HG02678 (cell line): ENCODE data around the gene PC.
"Not testable (repeated sequence)": the region's sequence is repeated elsewhere in the genome, so short reads cannot be mapped to it uniquely, and the experiment has no call there.

Experiments
- ATAC-seq: cut with Tn5 transposase; IDR thresholded peaks from one replicate; pipeline ENCODE4 v1.9.1; 2021; ENCODE audit warnings: mild to moderate bottlenecking, moderate library complexity; ENCODE audit not compliant: unreplicated experiment

Gene PC

GRCh38 chr11:66981976-66982578 lies 23.9 kb upstream of the PC start:
- ATAC-seq, result no peak

DNA sequence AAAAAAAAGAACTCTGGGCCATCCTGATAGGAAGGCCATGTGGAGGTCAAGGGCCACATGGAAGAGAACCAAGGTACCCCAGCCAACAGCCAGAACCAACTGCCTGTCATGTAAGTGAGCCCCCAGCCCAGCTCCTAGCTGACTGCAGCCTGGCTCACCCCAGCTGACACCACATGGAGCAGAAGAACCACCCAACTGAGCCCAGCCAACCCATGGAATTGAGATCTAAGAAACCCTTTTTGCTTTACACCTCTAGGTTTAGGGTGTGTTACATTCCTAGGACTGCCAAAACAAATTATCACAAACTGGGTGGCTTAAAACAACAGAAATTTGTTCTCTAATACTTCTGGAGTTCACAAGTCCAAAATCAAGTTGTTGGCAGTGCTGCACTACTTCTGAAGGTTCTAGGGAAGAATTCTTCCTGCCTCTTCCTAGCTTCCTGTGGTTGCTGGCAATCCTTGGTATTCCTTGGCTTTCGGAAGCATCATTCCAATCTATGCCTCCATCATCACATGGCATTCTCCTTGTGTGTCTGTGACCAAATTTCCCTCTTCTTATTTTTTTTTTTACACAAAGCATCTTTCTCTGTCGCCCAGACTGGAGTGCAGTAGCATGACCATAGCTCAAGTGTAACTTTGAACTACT lies 21.3 kb upstream of the PC start:
- ATAC-seq, result no peak

DNA sequence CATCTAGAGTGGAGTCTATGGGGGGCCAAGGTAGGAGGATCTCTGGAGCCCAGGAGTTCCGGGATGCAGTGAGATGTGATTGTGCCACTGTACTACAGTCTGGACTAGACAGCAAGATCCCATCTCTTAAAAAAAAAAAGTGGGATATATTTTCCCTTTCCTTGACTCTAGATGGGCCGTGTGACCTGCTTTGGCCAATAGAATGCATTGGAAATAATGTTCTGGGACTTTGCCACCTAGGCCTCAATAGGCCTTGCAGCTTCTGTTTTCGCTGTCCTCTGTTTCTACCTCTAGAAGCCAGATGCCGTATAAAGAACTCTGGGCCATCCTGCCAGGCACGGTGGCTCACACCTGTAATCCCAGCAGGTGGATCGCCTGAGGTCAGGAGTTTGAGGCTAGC lies 20.5 kb upstream of the PC start:
- no peak for ATAC-seq

- no peak for ATAC-seq
Measured at GRCh38 chr11:66978229-66978628, 20.0 kb upstream of the PC start.

DNA sequence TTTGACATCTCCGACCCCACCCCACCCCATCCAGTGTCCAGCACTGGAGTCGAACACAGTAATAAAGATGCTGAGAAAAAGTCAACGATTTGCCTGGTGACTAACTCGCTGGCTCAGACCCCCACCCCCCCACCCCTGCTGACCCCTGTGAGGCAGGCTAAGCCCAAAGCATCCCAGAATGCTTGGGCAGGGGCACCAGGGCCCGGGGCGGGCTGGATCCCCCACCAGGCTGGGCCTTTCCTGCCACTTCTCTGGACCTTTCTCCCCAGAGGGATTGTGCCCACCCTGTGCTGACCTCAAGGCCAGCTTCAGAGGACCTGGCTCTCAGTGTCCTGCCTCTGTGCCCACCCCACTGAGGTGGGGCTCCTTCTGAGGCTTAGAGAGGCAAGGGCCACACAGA lies 18.7 kb upstream of the PC start:
- no peak for ATAC-seq

DNA sequence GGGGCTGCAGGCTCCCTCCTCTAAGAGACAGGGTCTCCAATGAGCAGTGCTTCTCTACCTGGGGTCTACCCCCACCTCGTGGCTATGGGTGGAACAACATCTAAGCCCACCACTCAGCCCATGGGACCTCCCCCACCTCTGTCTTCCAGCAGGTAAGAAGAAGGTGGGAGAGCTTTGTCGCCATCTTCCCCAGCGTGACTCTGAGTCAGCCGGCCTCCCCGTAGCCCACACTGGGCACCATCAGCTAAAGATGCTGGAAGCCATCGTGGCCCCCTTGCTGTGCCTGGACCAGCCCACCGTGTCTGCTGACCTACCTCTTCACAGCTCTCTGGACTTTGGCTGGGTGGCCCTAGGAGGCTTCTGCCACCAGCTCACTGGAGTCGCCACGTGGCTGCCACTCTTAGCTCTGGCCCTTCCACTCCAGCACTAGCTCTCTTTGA lies 17.9 kb upstream of the PC start:
- ATAC-seq, result no peak

GRCh38 chr11:66975405-66976027 lies 17.3 kb upstream of the PC start:
- no peak for ATAC-seq

DNA sequence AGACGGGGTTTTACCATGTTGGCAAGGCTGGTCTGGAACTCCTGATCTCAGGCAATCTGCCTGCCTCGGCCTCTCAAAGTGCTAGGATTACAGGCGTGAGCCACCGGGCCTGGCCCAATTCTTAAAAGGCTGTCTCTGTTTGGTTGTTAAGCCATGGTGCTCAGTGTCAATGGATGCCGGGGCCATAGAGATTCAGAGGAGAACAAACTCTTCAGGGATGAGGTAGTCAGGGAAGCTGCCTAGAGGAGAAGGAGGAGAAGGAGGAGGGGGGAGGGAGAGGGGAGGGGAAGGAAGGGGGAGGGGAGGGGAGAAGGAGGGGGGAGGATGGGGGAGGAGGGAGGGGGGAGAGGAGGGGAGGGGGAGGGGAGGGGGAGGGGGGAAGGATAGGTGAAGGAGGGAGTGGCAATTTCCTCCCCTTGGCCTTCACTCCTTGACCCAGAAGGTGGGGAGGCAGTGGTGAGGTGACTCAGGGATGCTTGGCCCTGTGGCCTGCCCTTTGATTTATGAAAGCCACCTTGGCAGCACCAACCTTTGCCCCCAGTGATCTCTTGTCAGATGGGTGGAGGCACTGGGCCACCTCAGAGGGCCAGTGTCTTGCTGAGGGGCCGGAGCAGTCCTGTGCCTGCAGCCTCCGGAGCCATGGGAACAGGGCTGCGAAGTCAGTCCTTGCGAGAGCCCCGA lies 16.7 kb upstream of the PC start, which contains the start of gene C11orf86:
TSS of gene C11orf86 (plus strand) at position 581 of the 681 bp plus-strand sequence. CDS start at position 640, 59 bp downstream.
- ATAC-seq, result no peak

DNA sequence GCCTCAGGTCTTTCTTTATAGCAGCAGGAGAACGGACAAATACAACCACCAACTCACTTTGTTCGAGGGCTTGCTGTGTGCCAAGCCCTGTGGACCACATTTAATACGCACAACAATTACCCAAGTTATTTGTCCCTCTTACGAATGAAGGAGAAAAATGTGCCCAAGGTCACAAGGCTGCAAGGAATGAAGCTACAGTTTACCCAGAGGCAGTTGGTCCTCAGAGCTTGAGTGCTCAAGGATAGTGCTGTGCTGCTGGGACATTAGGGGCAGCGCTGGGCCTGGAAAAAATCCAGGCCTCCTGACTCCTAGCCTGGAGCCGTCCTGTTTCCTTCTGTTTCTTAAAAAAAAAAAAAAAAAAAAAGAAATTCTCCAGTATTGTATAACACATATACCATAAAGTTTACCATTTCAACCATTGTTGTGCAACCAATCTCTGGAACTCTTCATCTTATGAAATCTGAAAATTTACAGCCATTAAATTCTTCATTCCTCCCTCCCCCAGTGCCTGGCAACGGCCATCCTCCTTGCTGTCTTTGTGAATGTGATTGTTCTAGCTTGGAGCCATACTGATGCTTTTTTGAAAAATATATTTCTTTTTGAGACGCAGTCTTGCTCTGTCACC lies 15.9 kb upstream of the PC start:
- no peak for ATAC-seq

DNA sequence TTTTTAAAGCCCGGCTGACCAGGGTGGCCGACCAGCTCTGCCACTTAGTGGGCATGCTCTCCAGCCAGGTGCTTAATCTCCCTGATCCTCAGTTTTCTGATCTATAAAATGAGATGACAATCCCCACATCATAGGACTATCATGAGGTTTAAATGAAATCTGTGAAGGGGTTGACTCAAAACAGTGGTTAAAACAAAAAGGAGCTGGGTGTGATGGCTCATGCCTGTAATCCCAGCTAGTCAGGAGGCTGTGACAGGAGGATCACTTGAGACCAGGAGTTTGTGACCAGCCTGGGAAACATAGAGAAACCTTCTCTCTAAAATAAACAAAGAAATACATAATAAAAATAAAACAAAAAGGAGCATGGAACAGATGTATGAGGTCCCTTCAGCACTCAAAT lies 13.3 kb upstream of the PC start:
- ATAC-seq, result no peak

GRCh38 chr11:66970807-66971442 lies 12.7 kb upstream of the PC start:
- ATAC-seq, result no peak

DNA sequence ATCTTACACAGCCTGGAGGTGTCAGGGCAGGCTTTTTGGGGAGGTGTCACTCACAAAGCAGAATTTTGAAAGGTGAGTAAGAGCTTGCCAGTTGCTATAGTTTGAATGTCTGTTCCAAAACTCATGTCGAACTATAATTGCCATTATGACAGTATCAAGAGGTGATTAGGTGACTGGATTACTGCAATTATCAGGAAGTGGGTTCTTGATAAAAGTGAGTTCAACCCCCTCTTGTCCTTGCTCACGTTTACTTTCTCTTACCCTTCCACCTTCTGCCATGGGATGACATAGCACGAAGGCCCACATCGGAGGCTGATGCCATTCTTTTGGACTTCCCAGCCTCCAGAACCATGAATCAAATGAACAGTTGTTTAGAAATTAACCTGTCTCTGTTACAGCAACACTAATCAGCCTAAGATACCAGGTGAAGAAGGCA lies 12.2 kb upstream of the PC start:
- ATAC-seq, result no peak

DNA sequence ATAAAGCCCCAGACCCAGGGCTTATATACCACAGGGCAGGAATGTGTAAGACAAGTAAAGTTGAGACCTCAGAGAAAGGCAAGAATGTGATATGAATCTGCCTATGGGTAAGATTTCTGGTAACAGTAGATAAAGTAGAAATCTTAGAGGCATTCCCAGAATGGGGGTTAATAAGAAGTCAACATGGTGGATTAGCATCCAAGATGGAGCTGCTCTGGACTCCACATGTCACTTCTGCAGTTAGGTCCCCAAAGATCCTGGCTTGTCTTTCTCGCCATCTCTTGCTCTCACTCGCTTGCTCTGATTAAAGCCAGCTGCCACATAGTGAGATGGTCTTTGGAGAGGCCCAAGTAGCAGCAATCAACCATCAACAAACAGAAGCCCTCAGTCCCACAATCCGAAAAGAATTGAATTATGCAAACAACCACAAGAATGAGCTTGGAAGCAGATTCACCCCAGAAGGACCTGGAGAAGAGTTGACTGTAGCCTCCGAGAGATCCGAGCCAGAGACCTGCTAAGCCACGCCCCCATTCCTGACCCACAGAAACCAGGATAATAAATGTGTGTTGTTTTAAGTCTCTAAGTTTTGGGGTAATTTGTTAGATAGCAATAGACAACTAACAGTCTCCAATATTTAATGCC lies 11.5 kb upstream of the PC start:
- no peak for ATAC-seq

DNA sequence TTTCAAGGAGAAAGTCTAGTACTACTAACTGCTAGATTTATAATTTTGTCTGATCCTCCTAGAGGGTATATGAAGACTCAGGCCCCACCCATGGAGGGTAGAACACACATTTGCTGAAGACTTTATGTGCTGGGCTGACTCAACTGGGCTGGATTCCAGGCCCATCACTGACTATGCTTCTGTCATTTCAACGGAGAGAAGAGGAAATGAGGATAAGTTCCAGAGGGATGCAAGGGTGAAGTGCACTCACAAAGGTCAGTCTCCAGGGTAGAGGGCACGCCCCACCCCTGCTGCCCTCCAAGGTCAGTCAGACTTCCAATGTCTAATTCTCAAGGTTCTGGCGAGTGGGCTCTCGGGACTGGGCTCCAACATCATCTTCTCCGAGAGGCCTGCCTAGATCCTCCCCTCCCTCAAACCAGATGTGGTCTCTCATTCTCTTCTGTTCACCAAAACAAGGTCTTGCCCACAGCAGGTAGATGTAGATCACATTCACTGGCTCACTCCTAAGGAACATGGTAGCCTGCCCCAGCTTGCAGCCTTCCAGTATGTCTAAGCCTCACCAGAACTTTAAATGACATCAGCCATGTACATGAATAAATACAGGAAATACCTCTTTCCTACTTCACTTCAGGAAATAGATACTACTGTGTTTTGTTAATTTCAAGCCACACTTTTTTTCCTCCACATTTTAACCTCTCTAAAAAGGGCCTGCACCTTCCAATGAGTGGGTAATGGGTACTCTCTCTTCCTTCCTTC lies 9.7 kb upstream of the PC start:
- no peak for ATAC-seq

GRCh38 chr11:66966351-66966750 lies 8.2 kb upstream of the PC start:
- no peak for ATAC-seq

DNA sequence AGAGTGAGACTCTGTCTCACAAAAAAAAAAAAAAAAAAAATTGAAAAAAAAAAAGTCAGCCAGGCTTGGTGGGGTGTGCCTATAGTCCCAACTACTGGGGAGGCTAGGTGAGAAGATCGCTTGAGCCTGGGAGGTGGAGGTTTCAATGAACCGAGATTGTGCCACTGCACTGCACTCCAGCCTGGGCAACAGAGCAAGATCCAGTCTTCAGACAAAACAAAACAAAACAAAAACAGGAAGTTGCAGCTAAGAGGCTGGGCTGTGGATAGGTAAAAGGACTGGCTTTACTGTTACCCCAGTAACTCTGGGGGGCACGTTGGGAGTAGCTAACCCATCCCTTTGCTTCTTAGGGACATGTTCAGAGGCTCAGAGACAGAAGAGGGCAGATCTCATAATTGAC lies 6.3 kb upstream of the PC start:
- no peak for ATAC-seq

GRCh38 chr11:66962801-66963200 lies 4.6 kb upstream of the PC start:
- no peak for ATAC-seq

DNA sequence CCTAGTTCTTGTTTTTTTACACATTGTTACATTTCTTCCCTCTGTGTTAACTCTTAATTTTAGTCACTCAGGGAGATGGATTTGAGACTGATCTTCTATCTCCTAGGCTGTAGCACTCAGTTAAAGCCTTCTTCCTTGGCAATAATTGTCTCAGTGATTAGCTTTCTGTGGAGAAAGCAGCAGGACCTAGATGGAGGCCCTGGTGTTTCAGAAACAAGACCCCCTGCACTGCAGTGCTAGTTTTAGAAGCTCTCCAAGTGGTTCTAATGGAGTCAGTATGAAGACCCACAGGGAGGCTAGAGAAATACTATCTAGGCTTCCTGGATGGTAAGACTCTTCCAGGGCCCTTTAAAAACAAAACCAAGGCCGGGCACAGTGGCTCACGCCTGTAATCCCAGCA lies 4.1 kb upstream of the PC start:
- ATAC-seq, result no peak

- not testable (repeated sequence) for ATAC-seq
Measured at GRCh38 chr11:66961691-66962213, 3.6 kb upstream of the PC start.

DNA sequence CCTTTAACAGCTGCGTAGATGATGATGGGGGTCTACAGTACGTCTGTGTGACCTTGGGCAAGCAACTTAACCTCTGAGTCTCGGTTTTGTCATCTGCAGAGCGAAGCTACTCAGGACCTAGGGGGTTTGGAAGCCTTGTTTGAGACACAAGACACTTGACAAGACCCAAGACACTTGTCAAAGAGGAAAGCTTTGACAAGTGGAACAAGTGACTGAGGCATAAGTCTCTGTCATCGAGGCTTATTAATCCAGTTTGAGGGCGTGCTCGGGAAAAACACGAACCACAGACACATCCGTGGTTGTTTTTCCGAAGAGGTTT lies 732 bp upstream of the PC start:
- no peak for ATAC-seq
